Suprapubic skin (tissue), 4 donors: ENCODE measurements around the gene RNF44. TPM values are rescaled to one million over a fixed set of nuclear protein-coding genes. Genes with fewer than 3 reads are reported as not detected.

Source experiments
- DNase-seq, 2 donors: peaks; one replicate each; pipeline ENCODE4 v3.0.0-alpha.2; 2019; ENCODE audit warnings: low spot score in 2 of 2
- H3K27ac ChIP-seq: fragments of 200-600 bp; sonication (generic); one replicate; pipeline ENCODE4 v1.5.1; 2019
- H3K27me3 ChIP-seq: fragments of 200-600 bp; sonication (generic); one replicate; pipeline ENCODE4 v1.5.1; 2019
- H3K36me3 ChIP-seq: fragments of 200-600 bp; sonication (generic); one replicate; pipeline ENCODE4 v1.5.1; 2019
- H3K4me1 ChIP-seq: fragments of 200-600 bp; sonication (generic); one replicate; pipeline ENCODE4 v1.5.1; 2019
- H3K4me3 ChIP-seq: fragments of 200-600 bp; sonication (generic); one replicate; pipeline ENCODE4 v1.5.1; 2019; ENCODE audit warnings: mild to moderate bottlenecking
- H3K9me3 ChIP-seq: fragments of 200-600 bp; sonication (generic); one replicate; pipeline ENCODE4 v1.5.1; 2019
- CTCF ChIP-seq, 2 donors: fragments of 200-600 bp in 1 of 2; fragments of 450-650 bp in 1 of 2; sonication (generic) in 1 of 2; IDR thresholded peaks; one replicate each; pipeline ENCODE4 v1.5.1; 2016 to 2019; ENCODE audit warnings: antibody characterized with exemption in 2 of 2, mild to moderate bottlenecking in 1 of 2, moderate library complexity in 1 of 2
- EP300 ChIP-seq: sonication (generic); formaldehyde crosslinking; IDR thresholded peaks from one replicate; pipeline ENCODE4 v1.6.1; 2017; ENCODE audit warnings: antibody characterized with exemption
- POLR2A ChIP-seq, 2 donors: fragments of 450-650 bp; IDR thresholded peaks; one replicate each; pipeline ENCODE4 v1.6.1; 2017; ENCODE audit warnings: antibody characterized with exemption in 2 of 2, mild to moderate bottlenecking in 2 of 2, moderate library complexity in 2 of 2
- POLR2AphosphoS5 ChIP-seq, 3 donors: sonication (generic); formaldehyde crosslinking; IDR thresholded peaks; one replicate each; pipeline ENCODE4 v1.6.1; 2017; ENCODE audit warnings: antibody characterized with exemption in 3 of 3
- WGBS: methylation state at CpG from one replicate; pipeline ENCODE4 v1.1.5; 2018; 5-methylcytosine and 5-hydroxymethylcytosine counted together
- total RNA-seq, 4 donors: library from RNA; depleted of rRNA; stranded (reverse); fragments of >200 nt; gene quantifications; one replicate each; pipeline ENCODE4 v1.1.0, GENCODE V29; 2016

Gene RNF44
- total RNA-seq, 4 donors from 2014 or later = 36.9 to 65.9 (median 46.3) TPM

GRCh38 chr5:176525677-176526076, 11.5 kb downstream of the RNF44 start:
- TF ChIP-seq CTCF (IDR thresholded peaks at IDR 0.05) = no peak
- no peak for TF ChIP-seq POLR2AphosphoS5 (IDR thresholded peaks at IDR 0.05)
- TF ChIP-seq POLR2A (IDR thresholded peaks at IDR 0.05) = no peak
- no peak for TF ChIP-seq EP300
- Histone ChIP-seq H3K36me3 (peaks cover 37% of the 10 kb centered on the region), H3K27me3 (no peaks in the 10 kb centered on the region), H3K4me3 (no peak overlapping the region), H3K27ac (no peak overlapping the region), H3K4me1 (peaks cover 17% of the 10 kb centered on the region), H3K9me3 (no peaks in the 10 kb centered on the region)
- no peak for DNase-seq
- WGBS = 91% methylated on average over 9 of the region's 9 CpGs

GRCh38 chr5:176524987-176525386, 12.2 kb downstream of the RNF44 start:
- WGBS = 90% methylated on average over 15 of the region's 15 CpGs
- TF ChIP-seq CTCF (IDR thresholded peaks at IDR 0.05) (no peak), POLR2A (IDR thresholded peaks at IDR 0.05) (no peak), POLR2AphosphoS5 (IDR thresholded peaks at IDR 0.05) (no peak), EP300 (no peak)
- Histone ChIP-seq H3K36me3 (peaks cover 31% of the 10 kb centered on the region), H3K4me3 (no peak overlapping the region), H3K27ac (no peak overlapping the region), H3K4me1 (peaks cover 17% of the 10 kb centered on the region), H3K9me3 (no peaks in the 10 kb centered on the region), H3K27me3 (no peaks in the 10 kb centered on the region)
- DNase-seq = no peak

- no peak for DNase-seq
- TF ChIP-seq EP300 (no peak), POLR2AphosphoS5 (IDR thresholded peaks at IDR 0.05) (no peak), CTCF (IDR thresholded peaks at IDR 0.05) (no peak), POLR2A (IDR thresholded peaks at IDR 0.05) (no peak)
- WGBS = 85% methylated on average over 6 of the region's 6 CpGs
- no peak overlapping the region for H3K4me3 ChIP-seq
- H3K27ac ChIP-seq = no peak overlapping the region
- no peaks in the 10 kb centered on the region for H3K9me3 ChIP-seq
- H3K4me1 ChIP-seq = peaks cover 10% of the 10 kb centered on the region
- no peaks in the 10 kb centered on the region for H3K27me3 ChIP-seq
- peaks cover 22% of the 10 kb centered on the region for H3K36me3 ChIP-seq
Measured at GRCh38 chr5:176524138-176524537, 13.1 kb downstream of the RNF44 start.

GRCh38 chr5:176521699-176522263, 15.4 kb downstream of the RNF44 start:
- H3K27me3 ChIP-seq = no peaks in the 10 kb centered on the region
- no peak overlapping the region for H3K4me3 ChIP-seq
- no peaks in the 10 kb centered on the region for H3K9me3 ChIP-seq
- TF ChIP-seq CTCF (IDR thresholded peaks at IDR 0.05) = no peak
- no peak for TF ChIP-seq EP300
- H3K4me1 ChIP-seq = no peaks in the 10 kb centered on the region
- no peak overlapping the region for H3K27ac ChIP-seq
- no peaks in the 10 kb centered on the region for H3K36me3 ChIP-seq
- WGBS = 73% methylated on average over 10 of the region's 10 CpGs
- DNase-seq = peak in 1 of 2 donors; percentile 54

GRCh38 chr5:176521286-176521685, 15.9 kb downstream of the RNF44 start:
- Histone ChIP-seq H3K27ac (no peak overlapping the region), H3K4me1 (no peaks in the 10 kb centered on the region), H3K9me3 (no peaks in the 10 kb centered on the region), H3K27me3 (no peaks in the 10 kb centered on the region), H3K4me3 (no peak overlapping the region), H3K36me3 (no peaks in the 10 kb centered on the region)
- DNase-seq = peak in 1 of 2 donors; percentile 69
- 80% methylated on average over 7 of the region's 7 CpGs for WGBS
- TF ChIP-seq CTCF (IDR thresholded peaks at IDR 0.05) (no peak), EP300 (no peak)
